OCI-M2 (cell line): ENCODE data around the gene PROZ.

Experiments
- DNase-seq: peaks from one replicate; lab custom pipeline; 2025; ENCODE audit not compliant: unreplicated experiment; lab: John Stamatoyannopoulos, UW

PROZ gene

GRCh38 chr13:113176280-113176679, 17.8 kb downstream of the PROZ start:
- no peak for DNase-seq

GRCh38 chr13:113176822-113177221, 18.4 kb downstream of the PROZ start:
- DNase-seq, result no peak

GRCh38 chr13:113178070-113178895, 19.8 kb downstream of the PROZ start:
- DNase-seq, result no peak

- no peak for DNase-seq
These were observed 20.4 kb downstream of the PROZ start for GRCh38 chr13:113178896-113179167.

GRCh38 chr13:113179374-113180230, 21.2 kb downstream of the PROZ start:
- DNase-seq, result no peak

GRCh38 chr13:113182046-113182445, 23.6 kb downstream of the PROZ start:
- no peak for DNase-seq

- no peak for DNase-seq
These were observed 25.1 kb downstream of the PROZ start for GRCh38 chr13:113183450-113184129.

- DNase-seq, result no peak
These were observed 26.4 kb downstream of the PROZ start for GRCh38 chr13:113184568-113185440.

- DNase-seq, result no peak
These were observed 27.8 kb downstream of the PROZ start for GRCh38 chr13:113186061-113186900.

GRCh38 chr13:113187263-113187669, 28.8 kb downstream of the PROZ start:
- no peak for DNase-seq

- no peak for DNase-seq
These were observed 29.6 kb downstream of the PROZ start for GRCh38 chr13:113187883-113188665.

GRCh38 chr13:113190181-113190580, 31.7 kb downstream of the PROZ start:
- no peak for DNase-seq

- no peak for DNase-seq
These were observed 33.8 kb downstream of the PROZ start for GRCh38 chr13:113192279-113192678.

- no peak for DNase-seq
These were observed 34.5 kb downstream of the PROZ start for GRCh38 chr13:113192902-113193301.

GRCh38 chr13:113195360-113195759, 36.9 kb downstream of the PROZ start:
- no peak for DNase-seq

- DNase-seq, result no peak
These were observed 38.7 kb downstream of the PROZ start for GRCh38 chr13:113196970-113197737.

- no peak for DNase-seq
These were observed 43.4 kb downstream of the PROZ start for GRCh38 chr13:113201815-113202214.

- DNase-seq, result no peak
These were observed 44.5 kb downstream of the PROZ start for GRCh38 chr13:113202912-113203311.
